ENCODE measurements around the gene GRIN3A. TPM values are rescaled to one million over a fixed set of nuclear protein-coding genes. Genes with fewer than 3 reads are reported as not detected.
"Not testable (repeated sequence)": the region's sequence is repeated elsewhere in the genome, so short reads cannot be mapped to it uniquely, and the experiment has no call there.

GRIN3A gene
- total and polyA plus RNA-seq, 3 donors from 2014 or later: 0.16 to 0.79 (median 0.25) TPM

GRCh38 chr9:101727612-101728524, 10.6 kb downstream of the GRIN3A start:
- no peak for TF ChIP-seq POLR2A (IDR thresholded peaks at IDR 0.05)
- TF ChIP-seq CTCF (IDR thresholded peaks at IDR 0.05): peak in 1 of 3 experiments; percentile 17
- WGBS, 2 donors: 58 to 61% methylated on average over 4 of the region's 4 CpGs
- H3K9me3 ChIP-seq: no peaks in the 10 kb centered on the region
- H3K27ac ChIP-seq: no peak overlapping the region
- no peaks in the 10 kb centered on the region for H3K27me3 ChIP-seq
- H3K4me1 ChIP-seq: no peaks in the 10 kb centered on the region
- no peaks in the 10 kb centered on the region for H3K36me3 ChIP-seq (ENCODE audit: low read depth, missing control alignments)
- DNase-seq: no peak
- intact Hi-C loops (cut with DNase I; ENCODE audit: low total_unique reads): no loop called here
- H3K4me3 ChIP-seq: no peak overlapping the region

GRCh38 chr9:101724271-101724670, 14.2 kb downstream of the GRIN3A start:
- H3K27me3 ChIP-seq; H3K9me3 ChIP-seq; H3K27ac ChIP-seq; intact Hi-C loops (cut with DNase I; ENCODE audit: low total_unique reads); H3K36me3 ChIP-seq (ENCODE audit: low read depth, missing control alignments); H3K4me1 ChIP-seq: not testable (repeated sequence)
- WGBS, 2 donors: 80 to 92% methylated on average over 1 to 30 of the region's 30 CpGs
- peak; percentile 40 for DNase-seq
- peak overlapping the region in 1 of 2 donors; percentile 48 for H3K4me3 ChIP-seq

- Histone ChIP-seq H3K4me1 (no peaks in the 10 kb centered on the region), H3K27ac (no peak overlapping the region), H3K9me3 (no peaks in the 10 kb centered on the region), H3K27me3 (no peaks in the 10 kb centered on the region), H3K36me3 (ENCODE audit: low read depth, missing control alignments) (no peaks in the 10 kb centered on the region), H3K4me3 (no peak overlapping the region)
- intact Hi-C loops (cut with DNase I; ENCODE audit: low total_unique reads): no loop called here
- TF ChIP-seq CTCF (IDR thresholded peaks at IDR 0.05): no peak
- no peak for TF ChIP-seq POLR2A (IDR thresholded peaks at IDR 0.05)
- WGBS, 2 donors: 61 to 68% methylated on average over 2 of the region's 2 CpGs
- no peak for DNase-seq
Observed at GRCh38 chr9:101718192-101718591, 20.3 kb downstream of the GRIN3A start.

- Histone ChIP-seq H3K4me3 (no peak overlapping the region), H3K36me3 (ENCODE audit: low read depth, missing control alignments) (no peaks in the 10 kb centered on the region), H3K4me1 (no peaks in the 10 kb centered on the region), H3K9me3 (no peaks in the 10 kb centered on the region), H3K27ac (no peak overlapping the region), H3K27me3 (no peaks in the 10 kb centered on the region)
- peak; percentile 27 for DNase-seq
- intact Hi-C loops (cut with DNase I; ENCODE audit: low total_unique reads): no loop called here
- WGBS, 2 donors: 37 to 49% methylated on average over 2 of the region's 2 CpGs
- TF ChIP-seq CTCF (IDR thresholded peaks at IDR 0.05) (no peak), POLR2A (IDR thresholded peaks at IDR 0.05) (no peak)
Observed at GRCh38 chr9:101716629-101717028, 21.8 kb downstream of the GRIN3A start.

DNA sequence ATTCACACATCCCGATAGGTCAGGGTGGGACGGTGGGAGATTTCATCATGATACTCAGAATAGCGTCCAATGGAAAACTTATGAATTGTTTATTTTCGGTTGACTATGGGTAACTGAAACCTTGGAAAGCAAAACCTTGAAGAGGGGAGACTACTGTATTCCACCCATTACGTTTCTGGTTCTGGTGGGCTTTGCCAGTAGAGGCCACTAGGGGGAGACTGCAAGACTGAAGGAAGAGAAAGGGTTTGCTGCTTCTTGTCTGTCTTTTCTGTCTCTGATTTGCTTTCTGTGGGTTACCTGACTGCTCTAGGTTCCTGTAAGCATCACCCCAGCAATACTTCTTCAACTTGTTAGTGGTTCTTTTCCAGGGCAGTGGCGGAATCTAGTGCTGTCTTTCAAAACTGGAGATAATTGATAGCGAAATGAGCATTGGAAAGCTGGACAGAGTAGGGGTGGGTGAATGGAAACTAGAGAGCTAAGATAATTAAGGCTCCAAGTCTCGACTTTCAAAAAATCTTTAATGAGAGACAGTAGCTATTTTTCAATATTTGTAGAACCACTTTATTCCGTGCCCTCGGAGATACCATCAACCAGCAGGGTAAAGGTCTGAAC, 27.0 kb downstream of the GRIN3A start:
- no peak overlapping the region for H3K4me3 ChIP-seq
- peak; percentile 18 to 60 (median 42) for TF ChIP-seq CTCF (IDR thresholded peaks at IDR 0.05)
- no peak for TF ChIP-seq POLR2A (IDR thresholded peaks at IDR 0.05)
- WGBS, 2 donors: 65 to 72% methylated on average over 10 of the region's 10 CpGs
- H3K4me1 ChIP-seq: no peaks in the 10 kb centered on the region
- no peaks in the 10 kb centered on the region for H3K36me3 ChIP-seq (ENCODE audit: low read depth, missing control alignments)
- peak; percentile 54 for DNase-seq
- H3K27me3 ChIP-seq: no peaks in the 10 kb centered on the region
- H3K9me3 ChIP-seq: no peaks in the 10 kb centered on the region
- no peak overlapping the region for H3K27ac ChIP-seq
- intact Hi-C loops (cut with DNase I; ENCODE audit: low total_unique reads): no loop called here
